Tongue (tissue), 2 donors: ENCODE data around the gene RARB. TPM values are rescaled to one million over a fixed set of nuclear protein-coding genes. Genes with fewer than 3 reads are reported as not detected.

ENCODE experiments used
- DNase-seq: peaks from one replicate; pipeline ENCODE4 v3.0.0-alpha.2; 2015
- total RNA-seq: library from RNA; depleted of rRNA; stranded (reverse); fragments of >200 nt; gene quantifications from one replicate; pipeline ENCODE4 v1.2.3, GENCODE V29; 2014

RARB gene
- total RNA-seq, 1 donor from 2014 or later = 14.4 TPM

DNA sequence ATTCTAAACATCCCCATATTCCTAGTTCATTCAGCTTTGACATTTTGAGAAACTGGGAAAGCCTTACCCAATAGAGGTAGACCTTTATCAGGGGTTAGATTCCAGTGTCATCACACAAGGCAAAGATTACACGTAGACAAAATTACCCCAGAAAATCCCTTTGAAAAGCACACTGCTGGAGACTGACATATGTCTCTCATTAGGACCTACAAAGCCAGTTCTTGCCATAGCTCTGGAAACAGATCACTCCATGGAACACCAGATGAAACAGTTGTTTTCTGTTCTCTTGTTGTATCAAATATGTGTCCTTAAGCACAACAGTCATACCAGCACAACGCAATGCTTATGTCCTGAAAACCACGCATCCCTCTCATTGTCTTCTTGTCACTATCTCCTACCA lies 44.7 kb downstream of the RARB start:
- no peak for DNase-seq

DNA sequence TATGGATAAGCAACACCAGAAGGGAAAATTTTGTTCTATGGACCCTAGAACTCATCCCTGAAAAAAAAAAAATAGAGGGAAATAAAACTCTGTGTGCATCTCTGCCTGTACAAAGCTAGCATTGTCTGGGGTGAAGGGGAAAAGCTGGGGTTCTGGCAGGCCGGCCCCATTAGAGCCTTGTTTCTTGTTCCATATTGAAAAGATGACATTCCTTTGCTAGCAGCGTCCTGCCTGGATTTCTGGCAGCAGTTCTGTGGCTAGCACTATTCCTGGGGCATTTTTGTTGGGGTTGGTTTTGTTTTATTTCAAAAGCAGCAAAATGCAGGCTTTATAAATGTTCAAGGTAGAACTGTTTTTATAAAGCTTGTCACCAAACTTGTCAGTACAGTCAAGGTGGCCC lies 45.2 kb downstream of the RARB start:
- peak; percentile 42 for DNase-seq

DNA sequence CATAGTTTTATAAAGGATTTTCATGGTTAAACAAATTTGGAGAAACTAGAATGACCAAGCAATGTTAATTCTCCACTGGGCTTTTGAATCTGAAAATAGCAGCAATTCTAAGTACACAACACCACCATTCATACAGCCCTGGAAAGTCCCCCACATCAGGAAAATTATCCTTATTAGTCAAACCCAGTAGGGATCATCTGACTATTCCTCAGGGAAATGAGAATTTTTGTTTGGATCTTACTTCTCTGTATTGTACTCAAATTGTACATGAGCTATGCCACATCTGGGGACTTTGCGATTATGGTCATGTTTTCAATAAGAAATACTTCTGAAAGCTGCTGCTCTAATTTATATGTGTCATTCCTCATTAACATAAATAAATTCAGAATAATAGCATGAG lies 46.0 kb downstream of the RARB start:
- DNase-seq = no peak

DNA sequence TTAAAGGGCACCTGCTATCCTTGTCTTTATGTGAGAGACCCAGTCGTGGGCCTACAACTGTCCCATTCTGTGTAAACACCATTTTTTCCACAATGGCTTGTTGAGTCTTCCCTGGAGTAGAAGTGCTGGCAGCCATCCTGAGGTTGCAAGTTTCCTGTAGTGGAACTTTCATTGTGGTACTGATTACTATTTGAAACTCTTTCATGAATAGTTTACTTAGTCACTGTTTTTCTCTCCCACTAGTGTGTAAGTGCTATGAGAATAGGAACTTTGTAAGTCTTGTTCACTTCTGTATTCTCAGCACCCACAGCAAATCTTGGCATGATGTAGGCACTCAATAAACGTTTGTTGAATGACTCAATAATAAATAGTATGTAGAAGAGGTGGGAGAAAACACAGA lies 48.6 kb downstream of the RARB start:
- no peak for DNase-seq

DNA sequence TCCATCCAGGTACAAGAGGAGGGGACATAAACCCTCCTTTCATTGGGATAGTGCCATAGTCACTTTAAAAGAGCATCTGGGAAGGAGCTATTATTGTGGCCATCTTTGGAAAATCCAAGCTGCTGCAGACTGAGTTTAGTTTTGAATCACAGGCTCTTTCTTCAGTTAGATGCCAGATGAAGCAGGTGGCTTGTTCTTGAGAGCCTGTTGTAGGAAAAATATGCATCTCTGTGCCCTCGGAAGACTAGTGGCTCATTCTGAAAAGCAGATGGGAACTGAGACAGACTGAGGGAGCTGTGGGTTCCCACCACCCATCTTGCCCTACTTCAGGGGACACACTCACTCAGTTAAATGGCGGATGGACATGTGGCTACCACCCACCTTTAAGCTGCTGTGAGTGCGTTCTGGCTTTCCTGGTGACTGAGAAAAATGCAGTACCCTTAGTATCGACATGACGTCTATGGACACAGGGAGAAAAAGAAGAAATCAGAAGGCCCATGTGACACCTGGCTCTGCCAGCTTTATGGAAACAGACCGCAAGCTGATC lies 50.2 kb downstream of the RARB start:
- DNase-seq = no peak

DNA sequence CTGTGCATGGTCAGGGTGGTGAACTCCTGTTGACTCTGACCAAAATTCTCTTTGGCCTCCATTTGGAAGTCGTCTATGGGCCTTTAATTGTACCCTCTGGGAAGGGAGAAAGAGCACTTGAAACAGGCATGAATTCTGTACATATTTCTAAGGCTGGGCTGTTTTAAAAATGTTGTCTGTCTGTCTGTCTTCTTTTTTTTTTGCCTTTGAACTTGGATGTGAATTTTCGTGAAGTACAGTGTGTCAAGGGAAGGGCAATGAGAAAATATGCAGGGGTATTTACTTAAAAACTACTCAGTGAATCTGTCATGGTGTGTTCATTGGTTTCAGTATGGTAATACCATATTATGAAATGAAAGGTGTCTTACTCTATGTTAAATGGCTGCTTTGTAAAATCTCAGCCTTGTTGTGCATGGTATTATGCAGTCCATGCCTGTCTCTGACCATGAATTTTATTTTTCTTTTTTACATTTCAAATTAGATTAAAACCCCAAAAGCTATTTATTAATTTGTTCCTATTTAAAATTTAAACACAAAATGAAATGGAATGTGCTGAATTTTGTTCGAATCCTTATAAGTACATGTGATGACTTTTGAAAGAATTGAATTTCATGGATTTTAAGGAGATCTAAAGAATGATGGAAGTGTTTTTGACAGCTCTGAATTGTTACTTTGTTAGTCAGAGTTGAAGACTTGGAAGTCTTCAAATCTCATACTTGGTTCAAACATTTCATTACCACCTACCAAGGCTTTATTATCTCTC lies 51.1 kb downstream of the RARB start:
- DNase-seq = no peak

DNA sequence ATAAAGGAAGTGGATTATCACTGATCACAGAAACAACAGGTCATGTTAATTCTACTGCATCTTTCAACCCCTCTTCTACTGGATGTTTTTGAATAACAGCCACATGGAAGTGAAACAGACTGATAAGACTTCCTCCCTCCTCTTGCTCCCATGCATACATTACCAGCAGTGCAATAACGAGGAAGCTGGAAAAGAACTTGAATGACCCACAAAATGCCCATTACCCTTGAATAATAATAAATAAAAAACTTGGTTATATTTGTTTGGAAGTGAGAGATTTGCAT lies 51.6 kb downstream of the RARB start:
- no peak for DNase-seq

DNA sequence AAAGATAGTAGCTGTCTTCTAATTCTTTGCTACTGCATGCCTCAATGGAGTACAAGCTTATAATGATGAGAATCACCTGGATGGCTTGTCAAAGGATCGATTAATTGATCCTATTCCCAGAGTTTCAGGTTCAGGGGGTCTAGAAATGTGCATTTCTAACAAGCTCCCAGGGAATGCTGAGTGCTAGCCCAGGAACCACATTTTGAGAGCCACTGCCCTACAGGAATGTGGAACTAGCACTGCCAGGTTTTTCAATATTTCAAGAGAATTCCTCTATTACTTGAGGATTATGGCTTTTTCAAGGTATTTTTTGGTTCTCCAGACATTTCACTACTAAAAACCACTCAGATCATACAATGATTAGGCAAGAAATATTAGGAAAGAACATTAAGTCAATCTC lies 52.7 kb downstream of the RARB start:
- DNase-seq = no peak

DNA sequence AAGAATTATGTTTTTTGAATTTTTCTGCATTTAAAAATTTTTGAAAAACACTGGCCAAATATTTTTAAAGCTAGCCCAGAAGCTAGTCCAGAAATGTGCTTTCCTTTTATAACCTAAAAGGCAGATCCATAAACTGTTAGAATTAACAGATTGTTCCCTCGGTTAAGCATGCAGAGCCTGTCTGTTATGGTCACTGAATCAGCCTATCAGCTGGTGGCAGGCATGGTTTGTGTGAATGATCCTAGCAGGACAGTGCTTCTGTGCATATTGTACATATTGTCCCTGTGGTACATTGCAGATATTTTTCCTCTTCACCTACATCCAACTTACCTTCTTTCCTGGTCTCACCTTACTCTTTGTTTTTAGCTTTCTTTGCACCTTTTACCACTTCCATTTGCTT lies 53.3 kb downstream of the RARB start:
- no peak for DNase-seq

DNA sequence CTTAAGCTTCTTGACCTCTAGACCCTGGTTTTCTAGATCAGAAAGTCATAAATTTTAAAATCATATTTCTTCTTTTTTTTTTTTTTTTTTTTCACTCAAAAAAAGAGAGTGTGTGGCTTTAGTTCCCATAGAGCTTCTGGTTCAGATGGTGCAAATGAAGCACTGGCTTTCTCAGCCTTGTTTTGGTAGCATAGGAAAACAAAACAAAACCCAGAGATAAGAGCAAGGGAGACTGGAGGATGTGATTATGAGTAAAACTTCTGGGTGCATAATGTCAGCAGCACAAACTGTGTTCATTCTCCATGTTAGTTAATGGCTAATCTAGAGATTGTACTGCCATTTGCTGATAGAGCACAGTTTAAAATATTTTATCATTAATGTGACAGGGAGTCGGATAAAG lies 55.4 kb downstream of the RARB start:
- DNase-seq = no peak

DNA sequence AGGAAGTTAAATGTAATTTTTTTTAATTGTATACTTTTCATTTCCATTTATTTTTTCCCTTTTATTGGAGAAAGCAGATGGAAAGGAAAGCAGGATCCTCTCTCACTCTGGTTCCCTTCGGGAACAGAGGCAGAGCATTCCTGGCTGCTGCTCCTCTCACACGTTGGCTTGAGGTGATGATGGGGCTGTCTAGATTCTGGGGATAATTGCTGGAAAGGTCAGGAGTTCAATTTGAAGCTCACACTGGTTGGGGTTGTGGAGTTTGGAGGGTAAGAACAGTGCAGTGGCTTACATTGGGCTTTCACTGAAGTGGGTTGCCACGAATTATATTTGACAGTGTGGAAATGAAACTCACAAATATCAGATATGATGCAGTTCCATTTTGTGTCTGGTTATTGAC lies 57.6 kb downstream of the RARB start:
- no peak for DNase-seq

DNA sequence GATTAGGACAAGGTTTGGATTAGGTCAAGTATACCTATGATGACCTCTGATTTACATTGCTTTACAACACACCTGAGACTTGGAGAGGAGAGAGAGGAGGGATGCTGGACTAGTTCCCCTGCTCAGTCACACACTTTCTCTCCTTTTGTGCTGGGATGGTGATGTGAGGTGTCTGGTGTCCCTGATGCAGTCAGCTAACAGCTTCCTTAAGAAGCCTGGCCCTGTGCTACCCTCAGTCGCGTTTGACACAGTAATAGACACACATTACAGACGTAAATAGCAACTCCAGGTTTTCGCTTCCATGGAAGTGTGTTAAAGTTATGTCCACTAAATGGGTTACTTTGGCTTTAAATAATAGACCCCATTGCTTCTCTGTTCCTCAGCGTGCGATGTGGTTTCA lies 58.9 kb downstream of the RARB start:
- no peak for DNase-seq

DNA sequence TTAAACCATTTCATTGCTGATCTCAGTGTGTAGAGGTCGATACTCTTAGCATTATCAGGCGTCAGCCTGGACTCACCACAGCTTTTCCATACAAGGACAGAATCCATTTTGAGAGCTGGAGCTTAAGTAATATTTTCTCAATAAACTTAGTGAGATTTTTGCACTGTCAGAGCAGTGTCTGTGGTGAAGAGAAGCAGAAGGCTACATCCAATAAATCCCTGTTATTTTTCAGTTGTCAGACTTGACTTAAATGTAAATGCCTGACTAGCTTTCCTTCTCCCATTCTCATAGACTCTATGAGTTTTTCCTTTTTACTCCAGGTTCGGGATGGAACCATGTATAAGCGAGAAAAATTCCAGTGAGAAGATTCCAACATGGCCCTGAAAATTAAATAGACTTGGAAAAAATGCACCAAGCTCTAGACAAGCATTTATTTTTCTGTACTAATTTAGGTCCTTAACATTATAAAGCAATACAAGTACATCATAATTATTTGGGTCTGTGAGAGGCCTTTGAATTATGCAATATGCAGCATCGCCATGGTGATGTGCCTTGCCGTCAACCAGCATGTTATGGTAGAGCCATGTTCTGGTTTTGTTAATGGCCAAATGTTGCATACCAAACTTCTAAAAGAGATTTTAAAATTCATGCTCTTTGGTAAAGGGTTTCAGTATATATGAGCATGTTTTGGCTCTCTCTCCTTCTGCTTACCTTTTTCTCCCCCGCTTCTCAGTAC lies 62.0 kb downstream of the RARB start:
- no peak for DNase-seq

DNA sequence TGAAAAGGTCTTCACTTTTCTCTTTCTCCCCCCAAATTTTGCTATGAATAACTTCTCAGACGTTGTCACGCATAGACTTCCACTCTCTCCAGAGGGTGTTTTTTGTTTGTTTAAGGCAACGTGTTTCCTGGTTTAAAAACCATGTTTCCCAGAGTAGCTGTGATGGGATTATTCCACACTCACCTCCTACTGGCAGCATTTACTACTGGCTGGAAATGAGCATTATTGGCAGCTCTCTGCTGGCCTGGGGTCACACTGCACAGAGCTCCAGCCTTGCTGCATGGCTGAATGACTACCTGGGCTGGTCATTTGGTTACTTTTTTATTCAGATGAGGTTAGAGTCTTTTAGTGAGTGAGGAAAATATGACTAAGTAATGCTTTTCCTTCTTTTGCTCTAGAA lies 65.2 kb downstream of the RARB start:
- DNase-seq = no peak

DNA sequence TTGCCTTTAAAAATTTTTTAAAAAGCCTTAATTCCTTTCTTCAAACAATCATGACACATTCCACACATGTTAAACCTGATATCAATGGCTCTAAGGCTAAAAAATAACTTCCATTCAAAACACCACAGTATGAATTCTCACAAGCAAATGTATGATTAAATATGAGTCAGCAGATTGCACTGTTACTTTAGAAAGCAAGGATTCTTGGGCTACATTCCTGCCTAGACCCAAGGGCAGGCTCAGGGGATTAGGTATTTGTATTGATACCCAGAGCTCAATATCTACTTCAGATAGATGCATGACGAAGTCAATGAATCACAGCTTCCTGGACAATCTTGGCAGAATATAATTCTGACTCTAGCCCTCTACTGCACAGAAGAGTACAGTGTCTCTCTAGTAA lies 65.7 kb downstream of the RARB start:
- no peak for DNase-seq

DNA sequence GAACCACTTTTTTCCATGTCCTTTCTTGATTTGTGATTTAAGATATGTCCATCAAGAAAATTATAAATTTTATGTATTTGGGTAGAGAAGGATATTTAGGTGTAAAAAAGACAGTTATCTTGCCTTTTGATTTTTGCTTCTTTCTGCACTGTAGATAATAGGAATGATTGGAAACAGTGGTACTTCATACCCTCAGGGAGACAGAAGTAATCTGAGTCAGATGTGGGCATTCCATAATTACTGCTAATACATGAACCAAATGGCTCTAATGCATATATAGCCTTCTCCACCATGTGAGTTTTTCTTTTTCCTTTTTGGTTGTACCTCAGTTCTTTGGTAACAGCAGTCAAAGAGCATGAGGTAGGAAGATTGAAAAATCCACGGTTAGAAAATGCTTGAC lies 67.2 kb downstream of the RARB start:
- no peak for DNase-seq

DNA sequence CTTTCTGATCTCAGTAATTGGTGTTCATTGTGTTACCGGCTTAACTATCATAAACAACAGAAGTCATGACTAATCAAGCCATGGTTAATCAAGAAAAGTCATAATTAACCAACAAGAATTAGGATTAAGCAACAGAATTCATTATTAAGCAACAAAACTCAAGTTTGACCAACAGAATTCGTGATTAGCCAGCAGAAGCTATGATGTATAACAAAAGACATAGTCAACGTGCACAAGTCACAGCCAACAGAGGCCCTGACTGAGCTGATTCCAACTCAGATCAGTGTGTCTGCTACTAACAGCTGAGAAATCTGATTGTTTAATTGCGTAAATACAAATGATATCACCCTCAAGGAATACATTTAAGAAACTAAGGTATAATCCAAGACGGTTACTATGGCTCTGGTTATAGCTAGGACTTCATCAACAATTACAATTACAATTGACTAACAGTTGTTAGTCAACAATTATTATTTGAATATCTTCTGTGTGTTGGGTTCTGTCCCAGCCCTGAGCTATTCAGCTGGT lies 67.7 kb downstream of the RARB start:
- DNase-seq = no peak

DNA sequence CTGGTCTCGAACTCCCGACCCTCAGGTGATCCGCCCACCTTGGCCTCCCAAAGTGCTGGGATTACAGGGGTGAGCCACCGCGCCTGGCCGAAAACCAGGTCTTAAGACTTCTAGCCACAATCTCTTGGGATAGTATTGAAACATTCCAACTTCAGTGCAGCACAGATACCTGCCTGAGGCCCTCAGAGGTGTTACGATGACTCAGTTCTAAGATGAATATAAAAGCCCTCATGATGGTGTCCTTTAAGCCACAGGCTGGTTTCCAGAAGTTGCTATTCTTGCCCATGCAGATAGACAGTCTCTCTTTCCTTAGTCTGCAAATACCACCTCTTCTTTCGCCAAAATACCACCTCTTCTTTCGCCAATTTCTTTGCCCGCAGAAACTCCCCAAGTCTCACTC lies 69.0 kb downstream of the RARB start:
- no peak for DNase-seq

DNA sequence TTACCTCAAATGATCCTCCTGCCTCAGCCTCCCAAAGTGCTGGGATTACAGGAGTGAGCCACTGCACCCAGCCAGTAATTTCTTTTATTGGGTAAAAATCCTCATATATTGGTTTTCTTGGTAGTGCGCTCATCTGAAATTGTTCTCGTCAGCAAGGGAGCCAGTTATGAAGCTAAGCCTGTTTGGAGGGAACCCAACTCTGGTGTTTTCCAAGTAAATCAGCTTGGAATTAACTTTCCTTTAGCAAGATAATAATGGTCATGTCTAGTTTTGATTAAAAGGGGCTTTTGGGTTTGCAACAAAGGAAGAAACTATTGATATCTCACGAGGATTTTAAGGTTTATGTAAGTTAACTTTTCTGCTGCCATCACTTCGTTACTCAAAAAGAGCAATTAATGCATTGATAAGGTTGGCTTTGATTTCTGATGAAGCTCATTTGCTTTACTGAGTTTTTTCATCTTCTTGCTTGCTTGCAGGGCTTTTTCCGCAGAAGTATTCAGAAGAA lies 72.7 kb downstream of the RARB start:
- no peak for DNase-seq

DNA sequence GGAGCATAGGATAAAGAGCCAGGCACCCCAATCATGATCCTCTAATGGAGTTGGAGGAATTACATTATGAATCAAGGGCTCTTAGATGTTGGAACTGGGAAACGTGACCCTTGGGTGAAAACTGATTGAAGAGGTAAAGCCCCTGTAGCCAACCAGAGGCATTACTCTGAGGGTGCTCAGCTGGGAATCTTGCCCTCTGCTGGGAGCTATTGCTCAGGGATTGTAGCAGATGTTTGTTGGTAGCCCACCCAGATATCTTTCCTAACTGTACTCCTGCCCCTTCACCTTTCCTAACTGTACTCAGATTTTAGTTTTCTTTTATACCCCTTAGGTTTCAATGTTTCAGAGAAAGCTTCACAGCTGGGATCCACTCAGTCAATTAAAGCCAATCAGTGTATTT lies 74.2 kb downstream of the RARB start:
- no peak for DNase-seq

DNA sequence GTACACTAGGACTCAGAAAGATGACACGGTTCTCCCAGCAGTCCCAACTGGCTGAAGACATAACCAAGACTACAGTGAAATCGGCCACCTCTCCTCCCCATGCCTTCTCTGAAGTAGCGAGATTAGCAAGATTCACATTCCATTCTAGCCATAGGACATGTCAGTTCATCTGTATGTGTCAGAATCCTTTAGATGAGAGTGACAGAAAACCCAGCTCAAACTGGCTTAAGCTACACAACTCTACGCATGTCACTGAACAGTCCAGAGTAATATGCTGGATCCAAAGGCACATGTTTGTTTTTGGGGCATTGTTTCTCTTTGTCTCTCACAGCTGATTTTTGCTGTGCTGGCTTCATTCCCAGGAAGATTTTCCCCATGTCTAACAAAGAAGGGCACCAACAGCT lies 75.8 kb downstream of the RARB start:
- no peak for DNase-seq

DNA sequence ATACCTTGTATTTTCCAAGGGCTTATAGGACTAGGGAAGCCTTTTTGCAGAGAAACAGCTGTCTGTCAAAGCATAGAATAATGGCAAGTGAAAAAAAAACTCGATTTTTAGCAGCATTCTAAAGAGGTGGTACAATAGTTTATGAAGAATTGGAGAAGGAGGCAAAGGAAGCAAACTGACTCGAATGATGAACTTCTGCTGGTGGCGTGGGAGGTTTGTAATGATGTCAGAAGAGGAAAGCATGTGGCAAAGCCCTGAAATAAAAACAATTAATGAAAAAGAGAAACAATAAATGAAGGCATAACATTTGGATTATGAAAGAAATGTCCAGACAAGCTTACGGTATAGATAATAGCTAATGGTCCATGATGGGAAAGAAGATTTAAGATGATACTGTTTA lies 77.5 kb downstream of the RARB start:
- DNase-seq = no peak

DNA sequence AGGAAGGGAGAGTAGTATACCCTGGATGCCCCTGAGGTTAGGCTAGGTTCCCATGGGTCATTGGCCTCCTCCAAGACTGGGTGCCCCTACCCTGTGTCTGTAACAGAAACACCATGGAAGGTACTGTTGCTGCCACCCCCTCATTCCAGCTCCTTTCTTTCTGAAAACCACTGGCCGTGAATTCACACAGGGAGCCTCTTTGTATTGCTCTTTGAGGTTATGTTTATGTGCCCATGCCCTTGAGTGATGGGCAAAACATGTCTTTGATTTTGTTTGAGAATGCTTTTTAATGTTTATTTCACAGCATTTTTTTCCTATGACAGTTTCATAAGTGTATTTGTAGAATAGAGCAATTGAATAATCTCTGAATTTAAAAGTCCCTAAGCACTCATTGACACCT lies 79.7 kb downstream of the RARB start:
- DNase-seq = no peak

DNA sequence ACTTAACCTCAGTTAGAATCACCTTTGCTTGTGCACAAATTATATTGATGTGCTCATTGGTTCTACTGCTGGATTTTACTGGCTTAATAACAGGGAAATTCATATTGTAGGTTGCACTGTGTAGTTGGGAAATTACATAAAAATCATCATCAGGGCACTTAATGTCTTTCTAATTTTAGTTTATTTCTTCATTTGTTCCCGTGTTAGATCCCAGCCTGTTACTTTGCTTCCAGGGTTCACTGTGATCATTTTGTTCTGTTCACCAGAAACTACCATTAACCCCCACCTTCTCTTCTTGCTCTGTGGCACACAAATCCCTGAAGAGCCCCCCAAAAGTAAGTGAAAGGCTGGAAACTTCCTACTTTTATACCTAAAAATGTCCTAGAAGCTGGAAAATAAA lies 80.4 kb downstream of the RARB start:
- no peak for DNase-seq
